Measurements from ENCODE around the gene DBH.

Gene DBH

DNA sequence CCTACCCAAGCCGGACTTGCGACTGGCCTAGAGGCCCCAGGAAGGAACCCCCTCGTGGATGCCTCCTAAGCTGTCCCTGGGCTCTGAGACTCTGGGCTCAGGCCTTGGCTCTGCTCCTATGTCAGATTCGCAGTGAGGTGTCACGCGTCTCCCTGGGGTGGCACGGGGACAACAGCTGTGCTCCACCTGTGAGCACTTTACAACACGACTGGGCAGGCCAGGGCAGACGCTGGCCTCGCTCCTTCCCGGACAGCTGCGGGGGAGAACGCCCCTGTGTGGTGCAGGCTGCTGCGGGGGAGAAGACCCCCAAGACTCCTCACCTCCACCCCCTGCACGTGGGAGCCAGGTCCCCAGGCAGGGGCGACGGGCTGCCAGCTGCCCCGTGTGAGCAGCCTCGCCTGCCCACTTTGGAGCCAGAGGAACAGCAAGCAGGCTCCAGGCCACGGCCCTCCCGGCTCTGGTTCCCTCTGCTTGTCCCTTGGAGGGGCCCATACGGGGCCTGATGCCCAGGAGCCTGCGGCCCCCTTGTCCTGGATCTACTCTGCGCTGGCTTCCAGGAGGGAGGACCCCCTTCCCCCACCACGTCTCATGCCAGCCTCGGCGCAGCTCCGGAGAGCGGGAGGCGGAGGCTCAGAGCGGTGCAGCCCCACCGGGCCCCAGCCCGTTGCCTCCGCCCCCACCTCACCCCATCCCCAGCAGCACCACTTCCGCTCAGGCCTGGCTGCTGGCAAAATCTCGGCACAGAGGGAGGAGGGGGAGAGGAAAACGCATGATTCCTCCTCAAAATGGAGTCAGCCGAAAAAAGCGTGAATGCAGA is 66.0 kb downstream of the DBH start:
- TF ChIP-seq, protein P1, sequence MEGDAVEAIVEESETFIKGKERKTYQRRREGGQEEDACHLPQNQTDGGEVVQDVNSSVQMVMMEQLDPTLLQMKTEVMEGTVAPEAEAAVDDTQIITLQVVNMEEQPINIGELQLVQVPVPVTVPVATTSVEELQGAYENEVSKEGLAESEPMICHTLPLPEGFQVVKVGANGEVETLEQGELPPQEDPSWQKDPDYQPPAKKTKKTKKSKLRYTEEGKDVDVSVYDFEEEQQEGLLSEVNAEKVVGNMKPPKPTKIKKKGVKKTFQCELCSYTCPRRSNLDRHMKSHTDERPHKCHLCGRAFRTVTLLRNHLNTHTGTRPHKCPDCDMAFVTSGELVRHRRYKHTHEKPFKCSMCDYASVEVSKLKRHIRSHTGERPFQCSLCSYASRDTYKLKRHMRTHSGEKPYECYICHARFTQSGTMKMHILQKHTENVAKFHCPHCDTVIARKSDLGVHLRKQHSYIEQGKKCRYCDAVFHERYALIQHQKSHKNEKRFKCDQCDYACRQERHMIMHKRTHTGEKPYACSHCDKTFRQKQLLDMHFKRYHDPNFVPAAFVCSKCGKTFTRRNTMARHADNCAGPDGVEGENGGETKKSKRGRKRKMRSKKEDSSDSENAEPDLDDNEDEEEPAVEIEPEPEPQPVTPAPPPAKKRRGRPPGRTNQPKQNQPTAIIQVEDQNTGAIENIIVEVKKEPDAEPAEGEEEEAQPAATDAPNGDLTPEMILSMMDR (IDR thresholded peaks at IDR 0.05) = no peak
- TF ChIP-seq ZFX (IDR thresholded peaks at IDR 0.05; ENCODE audit: borderline replicate concordance) = no peak

DNA sequence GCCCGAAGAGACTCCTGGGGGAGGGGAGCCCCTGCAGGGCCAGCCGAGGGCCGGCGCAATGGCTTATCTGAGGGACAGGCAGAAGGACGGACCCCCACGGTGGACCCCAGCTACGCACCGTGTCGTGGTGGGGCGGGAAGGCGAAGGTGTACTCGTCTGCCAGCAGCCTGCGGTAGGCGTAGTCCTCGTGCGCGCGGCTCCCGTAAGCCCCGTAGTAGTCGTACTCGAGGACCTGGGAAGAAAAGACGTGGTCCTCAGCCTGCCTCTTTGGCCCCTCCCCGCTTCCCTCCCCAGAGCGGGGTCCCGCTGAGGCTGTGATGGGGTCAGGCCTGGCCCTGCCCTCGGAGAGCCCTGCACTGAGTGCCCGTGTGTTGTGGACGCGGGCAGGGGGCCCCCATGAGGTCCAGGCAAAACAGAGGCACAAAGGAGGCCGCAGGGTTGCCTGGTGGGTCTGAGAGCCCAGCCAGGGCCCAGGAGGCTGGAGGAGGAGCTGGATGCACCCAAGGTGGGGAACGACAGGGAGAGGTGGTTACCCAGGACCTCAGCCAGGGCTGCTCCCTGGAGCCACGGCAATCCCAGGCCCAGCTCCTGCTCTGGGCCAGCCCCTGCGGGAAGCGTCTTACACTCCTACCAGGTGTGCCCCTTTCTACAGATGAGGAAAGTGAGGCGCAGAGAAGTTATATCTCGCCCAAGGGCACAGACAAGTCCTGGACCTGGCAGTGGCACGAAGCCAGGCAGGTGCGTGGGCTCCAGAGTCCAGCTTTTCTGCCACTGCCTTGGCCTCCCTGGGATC is 66.8 kb downstream of the DBH start:
- no peak for TF ChIP-seq ZFX (IDR thresholded peaks at IDR 0.05; ENCODE audit: borderline replicate concordance)
- TF ChIP-seq, protein P1 (IDR thresholded peaks at IDR 0.05) = no peak
- H3K27ac ChIP-seq = no peak overlapping the region

More for the DNA sequence above, 66.0 kb downstream of the DBH start:
- H3K27ac ChIP-seq = no peak overlapping the region

DNA sequence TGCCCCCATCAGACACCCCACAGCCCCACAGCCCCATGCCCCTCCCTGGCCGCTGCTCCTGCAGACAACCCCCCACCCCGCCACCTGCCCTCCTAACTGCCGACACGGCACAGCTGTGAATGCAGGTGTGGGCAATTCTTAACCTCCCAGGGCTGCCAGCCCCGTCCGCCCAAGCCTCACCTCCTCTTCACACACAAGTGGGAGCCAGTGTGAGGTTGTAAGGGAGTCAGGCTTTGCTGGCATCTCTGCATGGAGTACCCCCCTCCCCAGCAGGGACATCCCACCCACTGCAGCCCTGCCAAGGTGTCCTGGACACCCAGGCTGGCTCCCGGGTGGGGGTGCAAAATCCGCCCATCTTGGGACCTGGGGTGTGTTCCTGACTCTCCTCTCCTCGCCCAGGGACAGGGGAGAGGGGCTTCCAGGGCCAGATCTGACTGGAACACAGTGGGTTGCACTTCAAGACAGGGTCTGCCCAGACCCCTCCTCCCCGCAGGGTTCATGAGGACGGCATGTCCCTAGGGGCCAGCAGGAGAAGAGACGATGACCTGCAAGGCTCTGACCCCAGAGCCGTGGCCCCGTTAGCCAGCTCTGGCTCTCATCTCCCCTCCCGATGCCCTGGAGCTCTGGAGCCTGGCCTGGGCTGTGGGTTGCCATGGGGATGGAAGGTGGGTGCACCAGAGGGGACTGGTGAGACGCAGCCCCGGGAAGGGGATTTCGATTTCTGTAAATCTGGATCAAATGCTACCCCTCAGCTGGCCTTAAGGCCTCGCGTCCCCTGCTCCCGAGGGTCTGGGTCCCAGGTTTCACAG is 67.6 kb downstream of the DBH start:
- no peak for TF ChIP-seq ZFX (IDR thresholded peaks at IDR 0.05; ENCODE audit: borderline replicate concordance)
- TF ChIP-seq, protein P1 (IDR thresholded peaks at IDR 0.05) = no peak
- H3K27ac ChIP-seq = no peak overlapping the region

DNA sequence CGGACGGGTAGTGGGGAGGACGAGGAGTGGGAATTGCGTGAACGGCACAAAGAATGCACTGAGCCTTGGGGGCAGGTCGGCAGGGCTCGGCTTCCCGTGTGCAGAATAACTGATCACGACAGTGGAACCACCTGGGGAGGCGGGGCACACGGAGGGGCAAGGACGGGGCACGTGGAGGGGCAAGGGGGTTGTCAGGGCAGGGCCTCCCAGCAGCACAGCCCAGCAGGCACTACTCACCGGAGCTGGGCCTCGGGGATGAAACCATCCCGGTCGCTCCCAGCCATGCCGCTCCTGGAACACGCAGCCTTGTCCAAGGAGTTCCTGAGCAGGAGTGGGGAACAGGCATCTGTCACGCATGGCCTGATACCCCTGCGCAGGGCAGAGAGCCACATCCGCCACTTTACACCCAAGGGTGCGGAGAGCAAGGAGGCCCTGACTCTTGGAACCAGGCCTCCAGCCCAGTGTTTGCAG is 68.6 kb downstream of the DBH start:
- H3K27ac ChIP-seq = no peak overlapping the region
- TF ChIP-seq, protein P1 (IDR thresholded peaks at IDR 0.05) = no peak
- TF ChIP-seq ZFX (IDR thresholded peaks at IDR 0.05; ENCODE audit: borderline replicate concordance) = no peak

DNA sequence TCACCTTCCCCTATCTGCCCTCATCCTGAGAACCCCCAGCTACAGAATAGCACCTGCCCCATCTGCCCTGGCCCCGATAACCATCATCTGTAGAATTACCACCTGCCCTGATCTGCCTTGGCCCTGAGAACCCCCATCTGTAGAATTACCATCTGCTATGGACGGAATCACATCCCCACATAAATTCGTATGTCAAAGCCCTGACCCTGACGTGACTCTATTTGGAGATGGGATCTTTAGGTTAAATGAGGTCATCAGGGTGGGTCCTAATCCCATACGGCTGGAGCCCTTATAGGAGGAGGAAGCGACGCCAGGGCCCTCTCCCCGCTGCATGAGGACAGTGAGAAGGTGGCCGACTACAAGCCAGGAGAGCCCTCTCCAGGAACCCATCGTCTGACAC is 69.4 kb downstream of the DBH start:
- TF ChIP-seq, protein P1 (IDR thresholded peaks at IDR 0.05) = no peak
- TF ChIP-seq ZFX (IDR thresholded peaks at IDR 0.05; ENCODE audit: borderline replicate concordance) = no peak
- no peak overlapping the region for H3K27ac ChIP-seq

DNA sequence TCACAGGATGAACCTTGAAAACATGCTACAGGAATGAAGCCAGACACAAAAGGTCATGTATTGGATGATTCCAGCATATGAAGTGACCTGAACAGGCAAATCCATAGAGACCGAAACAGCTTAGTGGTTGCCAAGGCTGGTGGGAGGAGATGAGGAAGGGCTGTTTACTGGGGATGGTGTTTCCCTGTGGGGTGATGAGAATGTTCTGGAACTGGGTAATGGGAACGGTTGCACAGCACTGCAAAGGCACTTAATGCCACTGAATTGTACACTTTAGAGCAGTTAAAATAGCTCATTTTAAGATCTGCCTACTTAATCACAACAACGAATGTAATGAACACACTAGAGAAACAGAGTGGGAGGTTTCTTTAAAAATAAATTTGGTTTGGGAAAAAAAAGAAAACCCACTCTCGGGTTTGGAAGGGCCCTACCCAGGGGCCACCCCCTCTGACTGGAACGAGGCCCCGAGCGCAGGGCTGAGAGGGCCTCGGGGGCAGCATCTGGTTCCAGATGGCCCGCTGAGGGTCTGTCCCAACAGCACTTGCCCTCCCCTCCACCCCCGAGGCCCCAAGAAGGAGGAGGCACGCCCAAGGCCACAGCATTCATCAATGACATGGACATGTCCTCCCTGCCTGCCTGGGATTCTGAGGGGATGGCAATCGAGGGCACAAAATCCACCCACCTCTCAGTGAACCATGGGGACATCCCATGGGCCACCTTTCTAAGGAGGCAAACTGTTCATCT is 70.3 kb downstream of the DBH start:
- no peak overlapping the region for H3K27ac ChIP-seq
- no peak for TF ChIP-seq ZFX (IDR thresholded peaks at IDR 0.05; ENCODE audit: borderline replicate concordance)
- TF ChIP-seq, protein P1 (IDR thresholded peaks at IDR 0.05) = no peak
